HCT116 (cell line): ENCODE results near the gene RIN3. TPM values are rescaled to one million over a fixed set of nuclear protein-coding genes. Genes with fewer than 3 reads are reported as not detected.

ENCODE experiments used
- ATAC-seq: fragments of 200-7000 bp; cut with Tn5 transposase; 2 replicates; pipeline ENCODE4 v1.9.1; 2020; ENCODE audit warnings: mild to moderate bottlenecking, moderate library complexity
- BruUV-seq: library from RNA; stranded (reverse); fragments of 400-500 nt; replicated peaks from 2 replicates; lab custom pipeline; 2021; lab: Mats Ljungman, UMichigan
- CTCF ChIA-PET: fragments of 300-600 bp; sonication (Branson Sonifier 250); formaldehyde crosslinking; loops from one replicate; lab custom pipeline; 2021; ENCODE audit warnings: antibody characterized with exemption; lab: Charles Lee
- POLR2A ChIA-PET: fragments of 300-600, 350-600 bp; sonication (Branson Sonifier 250); formaldehyde crosslinking; loops from one replicate; lab custom pipeline; 2021; ENCODE audit warnings: antibody characterized with exemption; lab: Charles Lee
- RAD21 ChIA-PET, 2 experiments: fragments of 300-600 bp; sonication (Branson Sonifier 250); formaldehyde crosslinking; loops; one replicate each; lab custom pipeline; 2023; ENCODE audit warnings: low total read pairs in 2 of 2; ENCODE audit not compliant: uncharacterized antibody in 2 of 2, unreplicated experiment in 2 of 2, low non-redundant PET in 1 of 2; lab: Charles Lee
- DNase-seq: peaks from one replicate; pipeline ENCODE4 v3.0.0-alpha.2; 2010; ENCODE audit warnings: low read depth, low spot score
- H2AFZ ChIP-seq: fragments of 200-600 bp; shearing (Covaris generic), sonication (generic); 2 replicates; pipeline ENCODE4 v1.6.1; 2017; ENCODE audit warnings: low read depth, mixed run types, mixed read lengths, antibody characterized with exemption, low read length; ENCODE audit not compliant: poor library complexity, severe bottlenecking
- H3K27ac ChIP-seq: 2 replicates; pipeline ENCODE4 v1.5.1; 2012; ENCODE audit warnings: low read depth, low read length
- H3K27me3 ChIP-seq: fragments of 200-600 bp; sonication (generic); 2 replicates; pipeline ENCODE4 v1.6.1; 2016; ENCODE audit warnings: mixed run types, low read length, mixed read lengths; ENCODE audit not compliant: insufficient read depth
- H3K36me3 ChIP-seq, 2 experiments: fragments of 200-500 bp in 1 of 2; fragments of 200-600 bp in 1 of 2; sonication (Bioruptor generic) in 1 of 2; sonication (generic) in 1 of 2; 2 replicates each; pipeline versions ENCODE4 v1.5.1 to v1.6.1; 2014 to 2016; ENCODE audit warnings: low read length in 2 of 2, inconsistent platforms in 1 of 2, mixed read lengths in 1 of 2, mixed run types in 1 of 2; ENCODE audit not compliant: insufficient read depth in 2 of 2, control insufficient read depth in 1 of 2
- H3K4me1 ChIP-seq, 2 experiments: fragments of 200-600 bp in 1 of 2; sonication (generic) in 1 of 2; 2 replicates each; pipeline versions ENCODE4 v1.5.1 to v1.6.1; 2012 to 2017; ENCODE audit warnings: low read length in 2 of 2, inconsistent platforms in 1 of 2, mild to moderate bottlenecking in 1 of 2, mixed read lengths in 1 of 2, mixed run types in 1 of 2, moderate library complexity in 1 of 2; ENCODE audit not compliant: insufficient read depth in 2 of 2, control insufficient read depth in 1 of 2
- H3K4me2 ChIP-seq: fragments of 200-600 bp; sonication (generic); 2 replicates; pipeline ENCODE4 v1.6.1; 2017; ENCODE audit warnings: mixed run types, low read length, mixed read lengths
- H3K4me3 ChIP-seq, 2 experiments: fragments of 200-600 bp in 1 of 2; sonication (generic) in 1 of 2; replicated peaks in 1 of 2; 2 replicates each; pipeline ENCODE4 v1.5.1; 2011 to 2016; ENCODE audit warnings: low read length in 2 of 2, control low read depth in 1 of 2, low read depth in 1 of 2, mild to moderate bottlenecking in 1 of 2, mixed read lengths in 1 of 2, mixed run types in 1 of 2
- H3K79me2 ChIP-seq: fragments of 200-600 bp; sonication (generic); 2 replicates; pipeline ENCODE4 v1.6.1; 2017; ENCODE audit warnings: mild to moderate bottlenecking, mixed run types, low read length, moderate library complexity, mixed read lengths; ENCODE audit not compliant: insufficient read depth
- H3K9ac ChIP-seq: fragments of 200-600 bp; sonication (generic); 2 replicates; pipeline ENCODE4 v1.6.1; 2016; ENCODE audit warnings: low read length, mixed read lengths
- H3K9me2 ChIP-seq: fragments of 200-600 bp; sonication (generic), shearing (Covaris generic); 2 replicates; pipeline ENCODE4 v1.6.1; 2017; ENCODE audit warnings: mixed run types, mild to moderate bottlenecking, moderate library complexity; ENCODE audit not compliant: insufficient read depth
- H3K9me3 ChIP-seq, 2 experiments: fragments of 200-500 bp in 1 of 2; fragments of 200-600 bp in 1 of 2; sonication (Bioruptor generic) in 1 of 2; sonication (generic) in 1 of 2; 2 replicates each; pipeline ENCODE4 v1.6.1; 2014 to 2017; ENCODE audit warnings: low read length in 2 of 2, mixed read lengths in 2 of 2, inconsistent platforms in 1 of 2, low read depth in 1 of 2, mild to moderate bottlenecking in 1 of 2, mixed run types in 1 of 2, moderate library complexity in 1 of 2; ENCODE audit not compliant: control insufficient read depth in 1 of 2, insufficient read depth in 1 of 2
- H4K20me1 ChIP-seq: fragments of 200-600 bp; sonication (generic), shearing (Covaris generic); 2 replicates; pipeline ENCODE4 v1.6.1; 2017; ENCODE audit warnings: mixed run types, mild to moderate bottlenecking, moderate library complexity; ENCODE audit not compliant: insufficient read depth
- CBX3 ChIP-seq: IDR thresholded peaks from 2 replicates; pipeline ENCODE4 v1.6.1; 2012; ENCODE audit warnings: low read depth
- EGR1 ChIP-seq: IDR thresholded peaks from 2 replicates; pipeline ENCODE4 v1.6.1; 2012; ENCODE audit warnings: low read depth
- ELF1 ChIP-seq: IDR thresholded peaks from 2 replicates; pipeline ENCODE4 v1.6.1; 2012; ENCODE audit warnings: low read depth, borderline replicate concordance
- EZH2 ChIP-seq: fragments of 200-600 bp; sonication (generic); IDR thresholded peaks from 2 replicates; pipeline ENCODE4 v1.6.1; 2017; ENCODE audit warnings: antibody characterized with exemption, mixed run types
- EZH2phosphoT487 ChIP-seq: fragments of 200-600 bp; IDR thresholded peaks from 2 replicates; pipeline ENCODE4 v1.6.1; 2018; ENCODE audit warnings: antibody characterized with exemption, borderline replicate concordance
- FOSL1 ChIP-seq: IDR thresholded peaks from 2 replicates; pipeline ENCODE4 v1.6.1; 2012; ENCODE audit warnings: low read depth
- JUND ChIP-seq: IDR thresholded peaks from 2 replicates; pipeline ENCODE4 v1.6.1; 2012
- POLR2A ChIP-seq: IDR thresholded peaks from 2 replicates; pipeline ENCODE4 v1.7.0; 2011; ENCODE audit warnings: borderline replicate concordance; ENCODE audit not compliant: insufficient read depth, insufficient read length; ENCODE audit errors: extremely low read depth
- POLR2AphosphoS5 ChIP-seq: IDR thresholded peaks from 2 replicates; pipeline ENCODE4 v1.6.1; 2011; ENCODE audit warnings: mild to moderate bottlenecking, low read depth, low read length, moderate library complexity
- RAD21 ChIP-seq: IDR thresholded peaks from 2 replicates; pipeline ENCODE4 v1.6.1; 2012; ENCODE audit warnings: low read depth, mild to moderate bottlenecking
- REST ChIP-seq: IDR thresholded peaks from 2 replicates; pipeline ENCODE4 v1.6.1; 2012; ENCODE audit warnings: low read depth
- SIN3A ChIP-seq: IDR thresholded peaks from 2 replicates; pipeline ENCODE4 v1.6.1; 2012; ENCODE audit warnings: low read depth
- SRF ChIP-seq: IDR thresholded peaks from 2 replicates; pipeline ENCODE4 v1.6.1; 2012; ENCODE audit warnings: low read depth
- TCF7L2 ChIP-seq: IDR thresholded peaks from 2 replicates; pipeline ENCODE4 v1.7.0; 2011; ENCODE audit warnings: borderline replicate concordance, inconsistent platforms; ENCODE audit not compliant: insufficient read depth, insufficient read length; ENCODE audit errors: extremely low read depth
- YY1 ChIP-seq: IDR thresholded peaks from 2 replicates; pipeline ENCODE4 v1.6.1; 2011; ENCODE audit warnings: low read length, low read depth, moderate library complexity, mild to moderate bottlenecking; ENCODE audit not compliant: insufficient replicate concordance; ENCODE audit errors: extremely low read depth
- ZNF274 ChIP-seq: fragments of 200-500 bp; sonication (Bioruptor generic); IDR thresholded peaks from 2 replicates; pipeline ENCODE4 v1.6.1; 2014; ENCODE audit warnings: mild to moderate bottlenecking, low read depth, low read length, inconsistent platforms
- intact Hi-C: fragments of 100-400 bp; cut with micrococcal nuclease; formaldehyde crosslinking; loops from 2 replicates; pipeline ENCODE4 v1.10.0; 2022
- total RNA-seq: library from RNA; stranded (reverse); gene quantifications from one replicate; pipeline ENCODE4 v1.2.1, GENCODE V29; 2021; ENCODE audit not compliant: unreplicated experiment
- TF ChIP-seq, protein P1 (sequence below): IDR thresholded peaks from 2 replicates; pipeline ENCODE4 v1.6.1; 2012
- TF ChIP-seq, protein P2 (sequence below): IDR thresholded peaks from 2 replicates; pipeline ENCODE4 v1.6.1; 2011; ENCODE audit warnings: mild to moderate bottlenecking, low read length, moderate library complexity; ENCODE audit not compliant: insufficient replicate concordance; ENCODE audit errors: extremely low read depth

Gene RIN3
- total RNA-seq, 1 experiment from 2014 or later, result 22.2 TPM

GRCh38 chr14:92507174-92507768 is 6.3 kb upstream of the RIN3 start:
- ChIA-PET RAD21 (no interaction called here), CTCF (no interaction called here), POLR2A (no interaction called here)
- Histone ChIP-seq H3K4me3 (no peak overlapping the region), H3K79me2 (no peaks in the 10 kb centered on the region), H3K9me2 (no peaks in the 10 kb centered on the region), H3K9ac (no peak overlapping the region), H2AFZ (no peak overlapping the region), H3K4me2 (peak overlapping the region; percentile 48), H4K20me1 (no peaks in the 10 kb centered on the region), H3K27ac (no peak overlapping the region), H3K4me1 (peaks cover 51 to 74% of the 10 kb centered on the region in 2 experiments), H3K36me3 (no peaks in the 10 kb centered on the region), H3K27me3 (no peaks in the 10 kb centered on the region), H3K9me3 (no peaks in the 10 kb centered on the region)
- intact Hi-C loops, result no loop called here
- DNase-seq (peak; percentile 33), ATAC-seq (peak; percentile 20)
- BruUV-seq, result no TSS peak
- TF ChIP-seq FOSL1 (no peak), ZNF274 (no peak), CBX3 (no peak), EGR1 (no peak), POLR2A (no peak), SRF (no peak), RAD21 (no peak), EZH2phosphoT487 (no peak), JUND (no peak), TCF7L2 (no peak), SIN3A (no peak), REST (no peak), EZH2 (no peak), ELF1 (no peak), YY1 (no peak), POLR2AphosphoS5 (no peak)
- TF ChIP-seq, protein P1, sequence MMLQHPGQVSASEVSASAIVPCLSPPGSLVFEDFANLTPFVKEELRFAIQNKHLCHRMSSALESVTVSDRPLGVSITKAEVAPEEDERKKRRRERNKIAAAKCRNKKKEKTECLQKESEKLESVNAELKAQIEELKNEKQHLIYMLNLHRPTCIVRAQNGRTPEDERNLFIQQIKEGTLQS, result no peak
- TF ChIP-seq, protein P2, sequence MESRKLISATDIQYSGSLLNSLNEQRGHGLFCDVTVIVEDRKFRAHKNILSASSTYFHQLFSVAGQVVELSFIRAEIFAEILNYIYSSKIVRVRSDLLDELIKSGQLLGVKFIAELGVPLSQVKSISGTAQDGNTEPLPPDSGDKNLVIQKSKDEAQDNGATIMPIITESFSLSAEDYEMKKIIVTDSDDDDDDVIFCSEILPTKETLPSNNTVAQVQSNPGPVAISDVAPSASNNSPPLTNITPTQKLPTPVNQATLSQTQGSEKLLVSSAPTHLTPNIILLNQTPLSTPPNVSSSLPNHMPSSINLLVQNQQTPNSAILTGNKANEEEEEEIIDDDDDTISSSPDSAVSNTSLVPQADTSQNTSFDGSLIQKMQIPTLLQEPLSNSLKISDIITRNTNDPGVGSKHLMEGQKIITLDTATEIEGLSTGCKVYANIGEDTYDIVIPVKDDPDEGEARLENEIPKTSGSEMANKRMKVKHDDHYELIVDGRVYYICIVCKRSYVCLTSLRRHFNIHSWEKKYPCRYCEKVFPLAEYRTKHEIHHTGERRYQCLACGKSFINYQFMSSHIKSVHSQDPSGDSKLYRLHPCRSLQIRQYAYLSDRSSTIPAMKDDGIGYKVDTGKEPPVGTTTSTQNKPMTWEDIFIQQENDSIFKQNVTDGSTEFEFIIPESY, result no peak
